SK-N-SH treated with all-trans-retinoic acid at 6 μM for 48 hours (cell line): ENCODE results near the gene PKD1.

Experiments used
- ARNTL ChIP-seq: fragments of 450-650 bp; formaldehyde crosslinking; IDR thresholded peaks from 2 replicates; pipeline ENCODE4 v1.5.0; 2020; ENCODE audit warnings: low read depth, mild to moderate bottlenecking, moderate library complexity, borderline replicate concordance
- PPARA ChIP-seq: fragments of 250-450 bp; sonication (Bioruptor Pico); IDR thresholded peaks from 2 replicates; pipeline ENCODE4 v1.5.0; 2020; ENCODE audit warnings: mild to moderate bottlenecking, borderline replicate concordance
- ZFP3 ChIP-seq: fragments of 250-450 bp; sonication (Bioruptor Pico); IDR thresholded peaks from 2 replicates; pipeline ENCODE4 v1.5.0; 2020; ENCODE audit warnings: mild to moderate bottlenecking, moderate library complexity

DNA sequence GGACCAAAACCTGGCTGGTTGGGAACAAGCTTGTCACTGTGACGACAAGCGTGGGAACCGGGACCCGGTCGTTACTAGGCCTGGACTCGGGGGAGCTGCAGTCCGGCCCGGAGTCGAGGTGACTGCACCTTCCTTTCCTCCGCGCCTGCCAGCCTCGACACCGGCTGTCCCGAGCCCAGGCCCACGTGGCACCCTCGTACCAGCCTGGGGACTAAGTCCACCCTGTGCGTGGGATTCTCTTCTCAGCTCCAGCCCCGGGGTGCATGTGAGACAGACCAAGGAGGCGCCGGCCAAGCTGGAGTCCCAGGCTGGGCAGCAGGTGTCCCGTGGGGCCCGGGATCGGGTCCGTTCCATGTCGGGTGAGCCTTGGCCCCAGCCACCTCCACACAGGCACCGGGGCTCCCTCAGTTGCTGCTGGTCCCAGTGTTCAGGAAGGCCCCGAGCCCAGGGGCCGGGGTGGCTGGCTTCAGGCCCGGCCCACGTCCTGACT, 56.3 kb downstream of the PKD1 start:
- no peak for TF ChIP-seq PPARA
- TF ChIP-seq ARNTL = no peak
- TF ChIP-seq ZFP3 (CRISPR knock-in tag) = no peak
